ENCODE data around the gene HEPH.
"Not testable (repeated sequence)": the region's sequence is repeated elsewhere in the genome, so short reads cannot be mapped to it uniquely, and the experiment has no call there.

Gene HEPH

DNA sequence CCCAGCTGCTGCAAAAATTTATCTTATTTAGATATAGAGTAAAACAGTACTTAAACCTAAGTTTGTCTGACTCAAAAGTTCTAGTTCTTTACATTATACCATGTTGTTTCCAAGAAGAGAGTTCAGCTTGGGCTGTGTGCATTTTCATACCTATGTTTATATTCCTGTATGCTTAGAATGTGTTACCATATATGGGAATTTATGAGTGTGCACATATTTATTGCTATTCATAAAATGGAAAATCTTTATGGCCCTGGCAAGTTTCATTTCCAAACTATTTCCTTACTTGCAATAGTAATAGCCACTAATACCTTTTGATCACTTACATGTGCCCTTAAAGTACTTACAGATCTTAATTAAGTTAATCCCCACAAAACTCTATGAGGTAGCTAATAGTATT lies 2.6 kb downstream of the HEPH start:
- TF ChIP-seq POLR2A (IDR thresholded peaks at IDR 0.05; ENCODE audit: low read length): no peak
- TF ChIP-seq GATA1 (IDR thresholded peaks at IDR 0.05; ENCODE audit: low read depth, low read length): no peak

DNA sequence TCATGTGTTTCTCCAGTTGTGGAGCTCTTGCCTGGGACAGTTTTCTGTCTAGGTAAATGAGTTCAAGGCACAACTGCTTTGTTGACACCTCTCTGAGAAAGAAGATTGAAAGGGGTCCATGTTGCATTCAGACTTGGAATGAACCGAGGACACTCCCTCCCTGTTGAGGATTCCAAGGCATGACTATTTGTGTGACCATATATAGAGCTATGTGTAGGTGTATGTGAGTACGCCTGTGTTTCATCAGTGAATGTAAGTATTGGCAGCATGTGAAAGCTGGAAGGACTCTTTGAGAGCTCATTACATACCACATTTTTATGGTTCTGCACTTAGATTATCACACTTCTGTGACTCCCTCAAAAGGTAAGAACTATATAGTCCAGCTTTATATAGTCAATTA lies 3.4 kb downstream of the HEPH start:
- no peak for DNase-seq
- TF ChIP-seq GATA1 (IDR thresholded peaks at IDR 0.05; ENCODE audit: low read depth, low read length): no peak
- TF ChIP-seq POLR2A (IDR thresholded peaks at IDR 0.05; ENCODE audit: low read length): no peak

More for the DNA sequence above, 2.6 kb downstream of the HEPH start:
- DNase-seq: no peak

DNA sequence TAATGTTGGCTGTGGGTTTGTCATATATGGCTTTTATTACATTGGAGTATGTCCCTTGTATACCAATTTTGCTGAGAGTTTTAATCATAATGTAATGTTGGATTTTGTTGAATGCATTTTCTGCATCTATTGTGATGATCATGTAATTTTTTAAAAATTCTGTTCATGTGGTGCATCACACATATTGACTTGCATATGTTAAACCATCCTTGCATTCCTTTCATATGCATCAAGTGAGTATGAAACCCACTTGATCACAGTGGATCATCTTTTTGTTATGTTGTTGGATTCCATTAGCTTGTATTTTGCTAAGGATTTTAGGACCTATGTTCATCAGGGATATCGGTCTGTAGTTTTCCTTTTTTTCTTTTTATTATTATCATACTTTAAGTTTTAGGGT lies 12.1 kb downstream of the HEPH start:
- TF ChIP-seq GATA1 (IDR thresholded peaks at IDR 0.05; ENCODE audit: low read depth, low read length) (no peak), POLR2A (IDR thresholded peaks at IDR 0.05; ENCODE audit: low read length) (no peak)
- DNase-seq: peak in 1 of 2 experiments; percentile 0

DNA sequence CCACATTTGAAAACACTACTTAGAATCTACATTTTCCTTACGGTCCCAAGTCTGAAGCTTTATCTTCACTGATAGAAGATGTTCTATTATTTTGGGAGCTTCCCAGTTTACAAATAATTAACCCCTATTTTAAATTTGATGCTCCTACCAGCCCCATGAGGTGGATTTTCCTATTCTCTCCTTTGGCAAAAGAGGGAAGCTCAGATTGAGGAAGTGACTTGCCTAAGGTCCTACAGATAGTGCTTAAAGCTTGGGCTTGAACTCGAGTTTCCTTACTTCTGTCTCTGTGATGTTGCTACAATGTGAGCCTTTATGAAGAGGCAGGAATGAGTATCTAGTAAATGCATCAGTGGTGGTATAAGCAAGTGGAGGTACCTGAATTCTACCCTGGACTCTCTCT lies 27.5 kb downstream of the HEPH start:
- no peak for DNase-seq
- TF ChIP-seq GATA1 (IDR thresholded peaks at IDR 0.05; ENCODE audit: low read depth, low read length): no peak
- no peak for TF ChIP-seq POLR2A (IDR thresholded peaks at IDR 0.05; ENCODE audit: low read length)

DNA sequence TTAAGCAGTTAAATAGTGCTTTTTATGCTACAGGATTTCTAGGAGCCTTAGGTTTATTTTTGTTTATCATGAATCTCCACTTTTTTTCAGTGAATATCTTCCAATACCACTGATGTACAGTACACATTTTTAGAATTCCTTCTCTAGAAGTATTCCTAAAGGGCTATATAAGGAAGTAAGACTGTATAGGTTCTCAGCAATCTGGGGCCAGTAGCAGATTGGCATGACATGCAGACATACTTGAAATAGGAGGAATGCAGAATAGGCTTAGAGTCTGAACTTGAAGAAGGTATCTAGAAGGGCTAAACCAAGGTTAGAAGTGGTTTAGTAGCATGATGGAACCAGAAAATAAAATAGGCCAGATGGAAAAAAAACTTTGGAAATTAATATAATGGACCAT lies 29.8 kb downstream of the HEPH start:
- no peak for DNase-seq
- TF ChIP-seq POLR2A (IDR thresholded peaks at IDR 0.05; ENCODE audit: low read length) (no peak), GATA1 (IDR thresholded peaks at IDR 0.05; ENCODE audit: low read depth, low read length) (no peak)

DNA sequence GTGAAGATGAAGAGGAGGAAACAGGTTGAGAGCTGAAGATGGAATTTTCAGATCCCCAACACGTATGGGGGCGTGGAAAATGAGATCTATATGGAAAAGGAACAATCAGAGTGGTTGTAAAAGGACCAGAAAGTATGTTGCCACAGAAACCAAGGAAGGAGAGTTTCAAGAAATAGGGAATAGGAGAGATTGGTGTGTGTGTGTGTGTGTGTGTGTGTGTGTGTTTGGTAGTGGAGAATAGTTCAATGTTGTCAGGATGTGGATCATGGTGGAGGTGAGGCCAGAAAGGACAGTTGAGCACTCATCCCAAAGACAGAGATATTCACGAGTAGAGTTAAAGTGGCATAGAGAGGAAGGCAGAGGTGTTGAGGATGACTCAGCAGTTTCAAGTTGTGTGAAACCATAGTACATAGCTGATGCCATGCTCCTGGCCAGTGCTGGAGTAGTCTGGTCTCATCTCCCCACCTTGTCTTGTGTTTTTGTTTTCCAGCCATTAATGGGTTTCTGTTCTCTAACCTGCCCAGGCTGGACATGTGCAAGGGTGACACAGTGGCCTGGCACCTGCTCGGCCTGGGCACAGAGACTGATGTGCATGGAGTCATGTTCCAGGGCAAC lies 36.1 kb downstream of the HEPH start:
- peak in 1 of 2 experiments; percentile 6 for DNase-seq

DNA sequence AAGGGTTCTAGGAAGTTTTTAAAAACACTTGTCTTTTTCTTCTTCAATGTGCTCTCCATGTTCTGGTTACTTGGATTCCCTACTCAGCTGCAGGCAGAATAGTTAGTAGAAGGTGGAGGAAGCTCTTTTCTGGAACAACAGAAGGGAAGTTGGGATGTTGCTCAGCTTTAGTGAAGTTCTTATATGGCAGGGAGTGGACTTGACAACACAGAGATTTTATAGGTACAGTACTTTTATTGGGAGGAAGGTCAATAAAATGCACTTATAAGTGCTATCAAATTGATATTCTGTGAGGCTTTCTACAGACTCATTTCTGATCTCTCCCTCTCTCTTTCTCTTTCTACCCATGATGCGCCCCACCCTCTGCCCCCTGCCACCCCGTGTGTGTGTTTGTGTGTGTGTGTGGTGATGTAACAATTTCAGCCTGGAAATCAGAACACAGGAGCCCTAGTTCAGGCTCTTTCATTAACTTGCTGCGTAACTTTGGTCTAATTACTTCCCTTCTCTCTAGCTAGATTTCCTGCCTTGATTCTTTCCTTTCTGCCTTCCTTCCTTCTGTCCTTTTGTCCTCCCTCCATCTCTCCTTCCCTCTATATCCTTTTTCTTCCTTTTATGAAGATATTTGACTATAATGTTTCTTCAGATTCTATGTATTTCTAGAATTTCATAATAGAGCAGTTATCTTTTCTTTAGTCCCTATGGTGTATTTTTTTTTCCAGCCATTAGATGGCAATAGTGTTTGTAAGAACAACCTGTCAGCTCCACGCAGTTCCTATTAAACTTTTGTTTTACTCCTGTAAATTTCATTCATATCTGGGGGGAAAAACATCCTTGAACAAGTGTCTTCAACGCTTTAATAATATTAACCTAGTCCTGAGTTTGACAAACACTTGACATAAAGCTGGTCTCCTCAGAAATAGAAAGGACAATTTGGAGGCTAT lies 37.1 kb downstream of the HEPH start:
- TF ChIP-seq GATA1 (IDR thresholded peaks at IDR 0.05; ENCODE audit: low read depth, low read length) (no peak), POLR2A (IDR thresholded peaks at IDR 0.05; ENCODE audit: low read length) (no peak)
- peak in 1 of 2 experiments; percentile 0 for DNase-seq

More for the DNA sequence above, 36.1 kb downstream of the HEPH start:
- TF ChIP-seq GATA1 (IDR thresholded peaks at IDR 0.05; ENCODE audit: low read depth, low read length) (no peak), POLR2A (IDR thresholded peaks at IDR 0.05; ENCODE audit: low read length) (no peak)

DNA sequence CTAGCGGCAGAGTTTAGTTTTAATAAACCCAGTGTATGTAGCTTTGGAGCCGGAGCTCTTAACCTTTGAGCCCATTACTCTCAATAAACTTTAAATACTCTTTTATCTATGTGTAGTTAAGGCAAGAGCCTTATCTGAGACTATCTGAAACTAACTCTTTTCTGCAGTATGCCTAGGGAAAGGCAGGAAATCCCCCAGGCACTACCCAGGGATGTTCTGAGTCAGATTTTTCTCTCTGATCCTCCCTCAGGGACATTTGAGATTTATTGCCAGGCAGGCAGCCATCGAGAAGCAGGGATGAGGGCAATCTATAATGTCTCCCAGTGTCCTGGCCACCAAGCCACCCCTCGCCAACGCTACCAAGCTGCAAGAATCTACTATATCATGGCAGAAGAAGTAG lies 39.1 kb downstream of the HEPH start:
- DNase-seq: no peak
- TF ChIP-seq POLR2A (IDR thresholded peaks at IDR 0.05; ENCODE audit: low read length) (no peak), GATA1 (IDR thresholded peaks at IDR 0.05; ENCODE audit: low read depth, low read length) (no peak)

DNA sequence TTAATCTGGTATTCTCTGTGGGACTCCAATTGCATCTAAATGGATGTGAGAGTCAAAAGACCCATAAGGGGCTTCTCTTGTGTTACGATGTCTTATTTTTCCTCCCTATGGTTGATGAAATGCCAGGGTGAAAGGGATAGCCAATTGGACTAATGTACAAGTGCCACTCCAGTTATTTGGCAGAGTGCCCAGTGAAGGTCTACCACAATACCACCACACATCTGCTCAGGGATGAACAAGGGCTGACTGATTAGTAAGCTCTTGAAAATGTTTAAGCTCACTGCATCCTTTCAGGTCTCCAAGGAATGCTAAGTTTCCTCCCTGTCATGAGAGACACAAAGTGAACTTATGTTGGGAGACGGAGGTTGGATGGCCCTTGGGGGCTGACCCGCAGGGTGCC lies 57.8 kb downstream of the HEPH start:
- TF ChIP-seq POLR2A (IDR thresholded peaks at IDR 0.05; ENCODE audit: low read length): no peak
- TF ChIP-seq GATA1 (IDR thresholded peaks at IDR 0.05; ENCODE audit: low read depth, low read length): no peak
- no peak for DNase-seq

DNA sequence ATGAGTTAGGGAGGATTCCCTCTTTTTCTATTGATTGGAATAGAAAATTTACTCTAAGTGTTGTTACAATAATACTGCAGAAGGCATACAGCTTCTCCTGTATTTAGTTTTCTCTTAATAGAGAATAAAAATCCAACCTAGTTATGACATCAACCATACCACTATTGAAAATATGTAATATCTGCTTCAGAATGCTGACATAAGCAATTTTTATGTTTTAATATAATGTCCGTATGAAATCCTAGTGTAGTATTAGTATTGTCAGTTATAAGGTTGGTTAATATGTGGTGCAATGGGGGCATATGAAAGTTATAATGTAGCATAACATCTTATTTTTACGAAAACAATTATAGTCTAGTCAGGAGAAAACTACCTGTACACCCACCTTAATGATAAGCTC lies 68.2 kb downstream of the HEPH start:
- no peak for TF ChIP-seq GATA1 (IDR thresholded peaks at IDR 0.05; ENCODE audit: low read depth, low read length)
- no peak for TF ChIP-seq POLR2A (IDR thresholded peaks at IDR 0.05; ENCODE audit: low read length)
- DNase-seq: no peak

DNA sequence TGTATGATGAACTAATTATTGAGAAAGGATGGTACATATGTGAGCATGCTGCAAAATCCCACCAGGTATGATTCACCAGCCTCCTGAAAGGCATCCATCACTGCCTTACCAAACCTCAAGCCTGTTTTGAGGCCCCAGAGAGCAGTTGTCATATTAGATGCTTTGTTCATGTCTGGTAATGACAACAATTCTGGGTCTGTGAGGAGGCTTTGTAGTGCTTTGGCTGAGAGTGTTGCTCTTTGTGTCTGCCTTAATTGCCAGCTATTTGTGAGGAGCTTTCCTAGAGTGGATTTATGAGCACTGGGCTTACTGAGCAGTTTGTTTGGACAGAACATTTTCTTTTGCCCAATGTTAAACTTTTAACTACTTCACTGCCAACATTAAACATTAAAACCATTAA lies 69.2 kb downstream of the HEPH start:
- no peak for DNase-seq
- TF ChIP-seq POLR2A (IDR thresholded peaks at IDR 0.05; ENCODE audit: low read length): no peak

DNA sequence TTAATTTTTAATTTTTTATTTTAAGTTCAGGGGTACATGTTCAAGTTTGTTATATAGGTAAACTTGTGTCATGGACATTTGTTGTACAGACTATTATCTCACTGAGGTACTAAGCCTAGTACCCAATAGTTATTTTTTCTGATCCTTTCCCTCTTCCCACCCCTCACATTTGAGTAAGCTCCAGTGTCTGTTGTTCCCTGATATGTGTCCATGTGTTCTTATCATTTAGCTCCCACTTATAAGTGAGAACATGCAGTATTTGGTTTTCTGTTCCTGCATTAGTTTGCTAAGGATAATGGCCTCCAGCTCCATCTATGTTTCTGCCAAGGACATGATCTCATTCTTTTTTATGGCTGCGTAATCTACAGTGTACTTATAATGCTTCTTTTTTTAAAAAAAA lies 69.9 kb downstream of the HEPH start:
- not testable (repeated sequence) for DNase-seq

DNA sequence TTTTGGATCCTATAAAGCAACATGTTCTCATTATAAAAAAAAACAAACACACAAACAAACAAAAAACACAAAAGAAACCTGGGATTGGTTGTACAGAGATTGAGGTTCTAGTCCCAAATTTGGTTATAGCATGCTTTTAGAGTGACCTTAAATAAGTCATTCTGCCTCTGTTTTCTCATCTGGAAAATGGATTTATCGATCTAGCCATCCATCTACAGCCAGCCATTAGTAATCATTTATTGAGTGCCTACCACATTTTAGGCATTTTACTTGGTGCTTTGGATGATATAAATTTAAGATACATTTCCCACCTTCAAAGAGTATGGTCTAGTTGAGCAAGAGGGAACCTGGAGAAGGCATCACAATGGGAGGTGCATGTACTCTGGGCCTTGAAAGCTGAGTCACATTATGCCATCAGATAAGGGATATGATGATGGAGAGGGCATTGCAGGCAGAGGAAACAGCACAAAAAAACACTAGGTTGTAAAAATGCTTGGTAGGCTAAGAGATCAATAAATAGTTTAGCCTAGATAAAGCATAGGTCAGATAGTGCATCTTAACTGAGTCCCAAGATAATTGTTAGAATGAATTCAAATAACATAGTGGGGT lies 91.4 kb downstream of the HEPH start:
- TF ChIP-seq GATA1 (IDR thresholded peaks at IDR 0.05; ENCODE audit: low read depth, low read length) (no peak), POLR2A (IDR thresholded peaks at IDR 0.05; ENCODE audit: low read length) (no peak)
- DNase-seq: no peak

DNA sequence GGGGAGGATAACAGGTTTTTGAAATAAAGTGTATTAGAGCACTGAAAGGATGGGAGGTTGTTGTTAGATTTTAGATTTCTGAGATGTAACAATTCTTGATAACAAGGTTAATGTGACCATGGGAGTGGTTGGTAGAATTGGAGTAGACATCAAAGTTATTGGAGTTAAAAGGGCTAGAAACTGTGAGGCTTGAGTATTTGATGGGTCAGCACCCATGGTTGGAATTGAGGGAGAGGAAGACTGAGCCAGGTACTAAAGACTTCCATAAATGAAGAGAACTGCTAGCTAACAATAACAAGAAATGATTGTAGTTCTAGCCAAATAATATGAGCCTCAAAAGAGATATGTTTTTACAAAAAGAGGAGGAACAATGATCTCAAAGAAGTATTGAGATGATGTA lies 98.8 kb downstream of the HEPH start:
- TF ChIP-seq GATA1 (IDR thresholded peaks at IDR 0.05; ENCODE audit: low read depth, low read length): no peak

More for the DNA sequence above, 98.8 kb downstream of the HEPH start:
- no peak for DNase-seq
